BJ (cell line): ENCODE measurements around the gene NFKB2. TPM values are rescaled to one million over a fixed set of nuclear protein-coding genes. Genes with fewer than 3 reads are reported as not detected.
A peak's percentile ranks its signal among the peaks of the same experiment; 100 is the strongest.

Experiments used
- CTCF ChIA-PET: fragments of 350-600 bp; formaldehyde crosslinking; extraction: SDS; loops from one replicate; lab custom pipeline; 2021; ENCODE audit warnings: antibody characterized with exemption, inconsistent platforms; lab: Yijun Ruan, JAX
- POLR2A ChIA-PET: fragments of 300-600 bp; sonication (Branson Sonifier 250); formaldehyde crosslinking; extraction: SDS; loops from one replicate; lab custom pipeline; 2021; ENCODE audit warnings: antibody characterized with exemption; lab: Charles Lee
- DNase-seq: peaks from one replicate; pipeline ENCODE4 v3.0.0-alpha.2; 2011; ENCODE audit warnings: low read depth
- H3K27me3 ChIP-seq: 2 replicates; pipeline ENCODE4 v1.6.0; 2011; ENCODE audit warnings: low read length; ENCODE audit not compliant: control insufficient read depth, insufficient read depth
- H3K36me3 ChIP-seq: 2 replicates; pipeline ENCODE4 v1.5.1; 2011; ENCODE audit warnings: low read length; ENCODE audit not compliant: control insufficient read depth, insufficient read depth
- H3K4me3 ChIP-seq: 2 replicates; pipeline ENCODE4 v1.5.1; 2011; ENCODE audit warnings: low read depth, mild to moderate bottlenecking, control low read depth, low read length
- polyA plus RNA-seq: library from polyadenylated mRNA; depleted of rRNA; stranded (reverse); fragments of >200 nt; gene quantifications from 2 replicates; pipeline ENCODE4 v1.2.3, GENCODE V29; 2011
- TF ChIP-seq, protein P1 (sequence below): IDR thresholded peaks from 2 replicates; pipeline ENCODE4 v1.5.1; 2011; ENCODE audit warnings: low read depth, mild to moderate bottlenecking, control low read depth, inconsistent platforms, low read length, moderate library complexity; ENCODE audit not compliant: insufficient read depth

The NFKB2 gene
- polyA plus RNA-seq, 1 experiment, result 31.3 TPM

DNA sequence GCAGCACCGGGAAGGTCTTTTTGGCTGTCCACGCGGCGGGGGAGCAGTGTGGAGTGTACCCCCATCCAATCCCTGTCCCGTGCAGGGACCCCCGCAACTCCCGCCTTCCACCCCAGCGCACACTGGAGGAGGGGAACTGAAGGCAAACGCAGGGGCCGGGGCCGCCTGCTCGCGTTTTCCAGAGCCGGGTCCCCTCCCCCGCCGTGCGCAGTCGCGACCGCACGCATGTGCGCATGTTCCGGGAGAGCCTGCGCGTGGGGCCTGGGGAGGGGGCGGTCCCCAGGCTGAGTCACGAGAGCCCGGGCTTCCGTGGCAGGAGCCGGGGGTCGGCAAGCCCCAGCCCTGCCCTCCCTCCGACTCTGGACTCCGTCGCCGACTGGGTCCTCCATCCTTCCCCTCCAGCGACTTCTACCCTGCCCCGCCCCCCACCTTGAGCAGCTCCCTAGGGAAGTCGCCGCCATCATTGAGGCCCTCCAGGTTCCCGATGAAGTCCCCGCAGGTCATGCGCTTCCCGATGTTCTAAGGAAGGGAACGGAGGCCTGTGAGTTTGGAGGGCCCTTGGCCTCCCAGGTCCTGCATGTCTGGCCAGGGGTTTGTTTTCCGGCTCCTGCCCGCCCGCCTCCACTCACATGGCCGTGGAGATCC, 15.0 kb downstream of the NFKB2 start:
- peaks cover 54% of the 10 kb centered on the region for H3K27me3 ChIP-seq
- ChIA-PET CTCF (interaction anchor here (0.6 to 5.4 kb wide), 3 partner anchors 11 to 181 kb away, joined by 4 to 38 read pairs (median 21); partner anchors contain the start of gene FBXL15), POLR2A (interaction anchor here (0.7 kb wide), 1 partner anchor 289 kb away, joined by 3 read pairs; no protein-coding TSS in a partner anchor)
- DNase-seq, result no peak
- peak overlapping the region; percentile 32 for H3K4me3 ChIP-seq
- no peaks in the 10 kb centered on the region for H3K36me3 ChIP-seq
- TF ChIP-seq, protein P1, sequence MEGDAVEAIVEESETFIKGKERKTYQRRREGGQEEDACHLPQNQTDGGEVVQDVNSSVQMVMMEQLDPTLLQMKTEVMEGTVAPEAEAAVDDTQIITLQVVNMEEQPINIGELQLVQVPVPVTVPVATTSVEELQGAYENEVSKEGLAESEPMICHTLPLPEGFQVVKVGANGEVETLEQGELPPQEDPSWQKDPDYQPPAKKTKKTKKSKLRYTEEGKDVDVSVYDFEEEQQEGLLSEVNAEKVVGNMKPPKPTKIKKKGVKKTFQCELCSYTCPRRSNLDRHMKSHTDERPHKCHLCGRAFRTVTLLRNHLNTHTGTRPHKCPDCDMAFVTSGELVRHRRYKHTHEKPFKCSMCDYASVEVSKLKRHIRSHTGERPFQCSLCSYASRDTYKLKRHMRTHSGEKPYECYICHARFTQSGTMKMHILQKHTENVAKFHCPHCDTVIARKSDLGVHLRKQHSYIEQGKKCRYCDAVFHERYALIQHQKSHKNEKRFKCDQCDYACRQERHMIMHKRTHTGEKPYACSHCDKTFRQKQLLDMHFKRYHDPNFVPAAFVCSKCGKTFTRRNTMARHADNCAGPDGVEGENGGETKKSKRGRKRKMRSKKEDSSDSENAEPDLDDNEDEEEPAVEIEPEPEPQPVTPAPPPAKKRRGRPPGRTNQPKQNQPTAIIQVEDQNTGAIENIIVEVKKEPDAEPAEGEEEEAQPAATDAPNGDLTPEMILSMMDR, result no peak

DNA sequence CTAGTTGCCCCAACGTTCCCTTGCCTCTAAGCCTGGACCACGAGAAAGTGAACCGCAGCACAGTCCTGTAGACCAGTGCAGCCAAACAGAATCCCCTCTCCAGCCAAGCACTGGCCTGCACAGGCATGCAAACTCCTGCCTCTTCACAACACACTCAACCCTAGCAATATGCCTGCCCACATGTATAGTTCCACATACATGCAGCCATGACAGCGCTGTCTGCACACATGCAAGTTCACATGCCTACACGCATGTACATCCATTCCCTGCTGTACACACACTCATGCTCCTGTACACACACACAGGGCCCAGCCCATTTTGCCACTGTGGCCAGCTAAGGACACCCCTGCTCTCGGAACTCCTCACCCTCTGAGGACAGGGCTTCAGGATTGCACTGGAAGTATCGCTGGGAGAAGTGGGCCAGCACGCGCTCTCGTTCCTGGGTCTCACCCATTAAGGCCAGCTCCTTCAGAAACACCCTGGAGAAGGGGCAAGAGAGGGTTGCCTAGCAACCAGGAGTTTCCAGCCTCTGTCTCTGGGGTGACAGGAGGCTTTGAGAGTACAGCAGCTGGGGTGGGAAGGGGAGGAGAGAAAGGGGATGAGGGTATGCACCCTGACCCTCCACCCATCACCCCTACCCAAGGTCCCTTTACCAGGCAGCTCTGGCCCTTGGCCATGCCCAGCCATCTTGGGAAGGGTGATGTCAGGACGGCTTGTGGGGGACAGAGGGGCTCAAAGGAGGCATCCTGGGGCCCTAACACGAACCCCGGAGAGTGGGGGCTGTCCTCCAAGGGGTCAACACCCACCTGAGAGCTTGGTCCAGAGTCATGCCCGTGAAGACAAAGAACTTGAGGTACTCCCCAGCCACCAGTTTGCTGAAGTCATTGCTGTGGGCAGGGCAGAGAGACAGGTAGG, 16.1 kb downstream of the NFKB2 start:
- no peaks in the 10 kb centered on the region for H3K36me3 ChIP-seq
- CTCF ChIA-PET, result interaction anchor here (3.8 to 5.4 kb wide), 2 partner anchors 10 to 13 kb away, joined by 21 to 38 read pairs; partner anchors contain the start of gene FBXL15
- H3K27me3 ChIP-seq, result peaks cover 54% of the 10 kb centered on the region
- no peak for DNase-seq
- H3K4me3 ChIP-seq, result no peak overlapping the region
- TF ChIP-seq, protein P1, result no peak
- POLR2A ChIA-PET, result interaction anchor here (0.7 kb wide), 1 partner anchor 290 kb away, joined by 3 read pairs; no protein-coding TSS in a partner anchor

DNA sequence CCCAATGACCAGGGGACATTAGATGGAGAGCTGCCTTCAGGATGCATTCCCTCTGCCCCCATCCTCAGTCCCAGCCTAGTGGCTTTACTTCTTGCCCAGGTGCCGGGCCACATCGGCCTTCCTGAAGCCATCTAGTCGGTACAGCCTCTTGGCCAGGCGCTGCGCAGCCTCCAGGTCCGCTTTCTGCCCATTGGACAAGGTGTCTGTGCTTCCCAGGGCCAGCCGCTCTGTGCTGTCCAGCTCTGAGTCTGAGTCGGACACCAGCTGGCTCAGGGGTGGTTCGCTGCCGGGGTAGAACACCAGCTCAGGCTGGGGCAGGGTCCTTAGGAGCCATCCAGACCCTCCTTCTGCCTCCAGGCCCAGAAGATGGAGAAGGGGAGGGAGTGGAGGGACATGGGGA, 16.8 kb downstream of the NFKB2 start:
- CTCF ChIA-PET, result interaction anchor here (1.8 to 5.4 kb wide), 3 partner anchors 9 to 13 kb away, joined by 5 to 38 read pairs (median 21); partner anchors contain the start of gene FBXL15
- no peak for DNase-seq
- POLR2A ChIA-PET, result no interaction called here
- no peak overlapping the region for H3K4me3 ChIP-seq
- no peaks in the 10 kb centered on the region for H3K36me3 ChIP-seq
- TF ChIP-seq, protein P1, result no peak
- H3K27me3 ChIP-seq, result peaks cover 54% of the 10 kb centered on the region

DNA sequence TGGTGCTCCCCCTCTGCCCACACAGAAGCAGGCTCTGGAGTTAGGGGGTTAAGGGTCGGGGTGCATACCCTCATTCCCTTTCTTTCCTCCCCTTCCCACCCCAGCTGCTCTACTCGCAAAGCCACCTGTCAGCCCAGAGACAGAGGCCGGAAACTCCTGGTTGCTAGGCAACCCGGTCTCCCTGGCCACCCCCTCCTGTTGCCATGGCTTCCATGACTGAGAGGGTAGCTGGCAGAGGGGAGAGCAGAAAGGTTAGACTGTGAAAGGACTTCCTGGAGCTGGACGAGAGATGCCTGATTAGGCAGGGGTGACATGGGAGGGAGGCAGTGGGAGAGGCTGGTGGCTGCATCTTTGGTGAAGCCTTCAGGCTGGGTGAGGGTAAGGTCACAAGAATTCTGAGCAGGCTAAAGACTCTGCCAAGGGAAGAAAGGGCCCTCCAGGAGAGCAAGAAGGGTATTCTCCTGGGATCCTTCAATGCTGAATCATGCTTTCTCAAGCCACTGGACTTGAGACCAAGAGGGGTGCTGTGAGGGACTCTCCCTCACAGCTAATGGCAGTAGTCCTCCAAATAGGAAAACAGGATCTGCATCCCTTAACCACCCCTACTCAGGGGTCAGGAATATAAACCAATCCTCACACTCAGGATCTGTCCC, 17.7 kb downstream of the NFKB2 start:
- Histone ChIP-seq H3K36me3 (no peaks in the 10 kb centered on the region), H3K4me3 (no peak overlapping the region), H3K27me3 (peaks cover 50% of the 10 kb centered on the region)
- CTCF ChIA-PET, result interaction anchor here (0.8 to 5.4 kb wide), 4 partner anchors 9 to 182 kb away, joined by 3 to 38 read pairs (median 4); no protein-coding TSS in a partner anchor
- no peak for DNase-seq
- POLR2A ChIA-PET, result no interaction called here
- TF ChIP-seq, protein P1, result no peak
